Endothelial cell of umbilical vein (primary cell): ENCODE data around the gene RUSF1. TPM values are rescaled to one million over a fixed set of nuclear protein-coding genes. Genes with fewer than 3 reads are reported as not detected.

ENCODE experiments used
- BruUV-seq: library from RNA; stranded (reverse); fragments of 400-500 nt; replicated peaks from 2 replicates; lab custom pipeline; 2021; lab: Mats Ljungman, UMichigan
- CTCF ChIA-PET: fragments of 300-600, 350-600 bp; sonication (Branson Sonifier 250); formaldehyde crosslinking; loops from one replicate; lab custom pipeline; 2021; ENCODE audit warnings: antibody characterized with exemption, inconsistent platforms; lab: Charles Lee
- POLR2A ChIA-PET: fragments of 300-600, 350-600 bp; sonication (Branson Sonifier 250); formaldehyde crosslinking; loops from one replicate; lab custom pipeline; 2021; ENCODE audit warnings: antibody characterized with exemption, inconsistent platforms; lab: Charles Lee
- DNase-seq: peaks from one replicate; pipeline ENCODE4 v3.0.0-alpha.2; 2011; ENCODE audit warnings: low read depth, low spot score
- FAIRE-seq: peaks from 2 replicates; lab custom pipeline; 2011; peaks lifted over from hg19 to GRCh38; lab: Jason Lieb, UNC
- H2AFZ ChIP-seq: 2 replicates; pipeline ENCODE4 v1.6.0; 2012; ENCODE audit warnings: low read depth, low read length, control low read depth, inconsistent platforms
- H3K27ac ChIP-seq: 2 replicates; pipeline ENCODE4 v1.5.1; 2011; ENCODE audit warnings: low read depth, mild to moderate bottlenecking, control low read depth, low read length, moderate library complexity; ENCODE audit not compliant: insufficient read depth
- H3K27me3 ChIP-seq, 2 experiments: 2 replicates each; pipeline versions ENCODE4 v1.6.0 to v1.6.1; 2011; ENCODE audit warnings: low read length in 2 of 2, mixed read lengths in 1 of 2; ENCODE audit not compliant: control insufficient read depth in 2 of 2, insufficient read depth in 2 of 2
- H3K36me3 ChIP-seq, 2 experiments: 2 replicates in 1 of 2; 3 replicates in 1 of 2; pipeline ENCODE4 v1.5.1; 2011; ENCODE audit warnings: low read length in 2 of 2, mild to moderate bottlenecking in 1 of 2, moderate library complexity in 1 of 2; ENCODE audit not compliant: control insufficient read depth in 2 of 2, insufficient read depth in 2 of 2; ENCODE audit errors: extremely low read depth in 1 of 2
- H3K4me1 ChIP-seq: 3 replicates; pipeline ENCODE4 v1.5.1; 2011; ENCODE audit warnings: mild to moderate bottlenecking, low read length; ENCODE audit not compliant: control insufficient read depth, insufficient read depth; ENCODE audit errors: extremely low read depth
- H3K4me2 ChIP-seq: 2 replicates; pipeline ENCODE4 v1.6.1; 2011; ENCODE audit warnings: low read length, control low read depth, mixed read lengths; ENCODE audit not compliant: insufficient read depth
- H3K4me3 ChIP-seq, 3 experiments: fragments of 200-600 bp in 1 of 3; sonication (generic), shearing (Covaris generic) in 1 of 3; replicated peaks in 1 of 3; 2 replicates each; pipeline ENCODE4 v1.5.1; 2011 to 2016; ENCODE audit warnings: control low read depth in 3 of 3, low read length in 3 of 3, mild to moderate bottlenecking in 2 of 3, inconsistent platforms in 1 of 3, low read depth in 1 of 3, moderate library complexity in 1 of 3; ENCODE audit not compliant: insufficient read depth in 1 of 3
- H3K79me2 ChIP-seq: 2 replicates; pipeline ENCODE4 v1.6.0; 2012; ENCODE audit warnings: low read length, inconsistent platforms; ENCODE audit not compliant: control insufficient read depth, insufficient read depth
- H3K9ac ChIP-seq: replicated peaks from 2 replicates; pipeline ENCODE3; 2011; ENCODE audit warnings: low read length, control low read depth; ENCODE audit not compliant: insufficient read depth; ENCODE audit errors: extremely low read depth
- H3K9me1 ChIP-seq: replicated peaks from 3 replicates; pipeline ENCODE4 v1.6.0; 2011; ENCODE audit warnings: mild to moderate bottlenecking, low read length; ENCODE audit not compliant: control insufficient read depth, insufficient read depth; ENCODE audit errors: extremely low read depth
- H3K9me3 ChIP-seq: replicated peaks from 2 replicates; pipeline ENCODE4 v1.5.1; 2012; ENCODE audit warnings: low read length, inconsistent platforms; ENCODE audit not compliant: control insufficient read depth, insufficient read depth
- H4K20me1 ChIP-seq: replicated peaks from 2 replicates; pipeline ENCODE3; 2011; ENCODE audit warnings: mild to moderate bottlenecking, low read length; ENCODE audit not compliant: control insufficient read depth, insufficient read depth; ENCODE audit errors: extremely low read depth
- EZH2 ChIP-seq: IDR thresholded peaks from 2 replicates; pipeline ENCODE4 v1.6.1; 2012; ENCODE audit warnings: borderline replicate concordance, low read depth, mild to moderate bottlenecking, moderate library complexity, low read length, inconsistent platforms; ENCODE audit not compliant: severe bottlenecking
- JUN ChIP-seq: IDR thresholded peaks from 2 replicates; pipeline ENCODE4 v1.6.1; 2011; ENCODE audit warnings: borderline replicate concordance, low read depth; ENCODE audit not compliant: insufficient read length, insufficient read depth
- MAX ChIP-seq: IDR thresholded peaks from 2 replicates; pipeline ENCODE4 v1.6.1; 2011; ENCODE audit not compliant: insufficient read depth, insufficient read length
- MYC ChIP-seq: IDR thresholded peaks from one replicate; pipeline ENCODE4 v1.6.1; 2011; ENCODE audit warnings: mild to moderate bottlenecking, low read depth, low read length
- POLR2A ChIP-seq: IDR thresholded peaks from 2 replicates; pipeline ENCODE4 v1.6.1; 2012; ENCODE audit warnings: low read depth, mild to moderate bottlenecking, control low read depth, low read length
- dilution Hi-C: fragments of 300-500 bp; cut with MboI; formaldehyde crosslinking; loops from one replicate; pipeline ENCODE4 v1.15.0; 2019; ENCODE audit warnings: low sequenced_read_pairs; ENCODE audit not compliant: extremely low pct_ligation_motif_present
- intact Hi-C: fragments of 100-400 bp; cut with micrococcal nuclease; formaldehyde crosslinking; loops from one replicate; pipeline ENCODE4 v1.10.0; 2022
- polyA plus RNA-seq, 4 experiments: library from polyadenylated mRNA; depleted of rRNA in 3 of 4; stranded (reverse) in 3 of 4; unstranded in 1 of 4; fragments of >200 nt; gene quantifications; 2 replicates each; pipeline versions ENCODE4 v1.2.1 to v1.2.3, GENCODE V29; 2011 to 2012; ENCODE audit warnings: missing spikeins in 1 of 4
- total RNA-seq: library from RNA; stranded (reverse); gene quantifications from 2 replicates; pipeline ENCODE4 v1.2.3, GENCODE V29; 2021
- TF ChIP-seq, protein P1 (sequence below), 2 donors: IDR thresholded peaks; 1 replicate in 1 of 2; 2 replicates in 1 of 2; pipeline ENCODE4 v1.5.1; 2011; ENCODE audit warnings: low read length in 2 of 2, mild to moderate bottlenecking in 2 of 2, moderate library complexity in 2 of 2, control low read depth in 1 of 2, inconsistent platforms in 1 of 2, low read depth in 1 of 2; ENCODE audit not compliant: insufficient read depth in 1 of 2; ENCODE audit errors: extremely low read depth in 1 of 2

Gene RUSF1
- total and polyA plus RNA-seq, 2 donors (not counting 3 experiments of a cell fraction or from before 2014, with no cell fraction given) = 36.4 to 40.3 TPM

GRCh38 chr16:31471241-31471874 is 36.8 kb downstream of the RUSF1 start:
- Histone ChIP-seq H3K9ac (peak overlapping the region; percentile 89), H3K27me3 (no peaks in the 10 kb centered on the region), H3K79me2 (peaks cover 31% of the 10 kb centered on the region), H3K4me2 (peak overlapping the region; percentile 93), H4K20me1 (no peaks in the 10 kb centered on the region), H3K9me3 (no peaks in the 10 kb centered on the region), H3K27ac (peak overlapping the region; percentile 59), H3K4me3 (peak overlapping the region; percentile 34 to 82 (median 56)), H3K9me1 (no peaks in the 10 kb centered on the region), H3K36me3 (peaks cover 13 to 20% of the 10 kb centered on the region in 2 experiments), H2AFZ (peak overlapping the region; percentile 75), H3K4me1 (peaks cover 14% of the 10 kb centered on the region)
- intact Hi-C loops = loop anchor here (5.0 kb wide), 2 partner anchors 241 to 396 kb away; a partner anchor contains a TSS
- TSS peak; percentile 86 for BruUV-seq
- FAIRE-seq (peak; percentile 60), DNase-seq (no peak)
- ChIA-PET POLR2A (interaction anchor here (0.8 to 1.5 kb wide), 3 partner anchors 12 to 291 kb away, joined by 3 to 6 read pairs (median 3); partner anchors contain the start of gene ARMC5), CTCF (interaction anchor here (3.5 kb wide), 1 partner anchor 12 kb away, joined by 53 read pairs; the partner anchor contains the start of gene ARMC5)
- no peak for TF ChIP-seq EZH2
- no peak for TF ChIP-seq POLR2A
- no peak for TF ChIP-seq MYC
- no peak for TF ChIP-seq JUN
- TF ChIP-seq MAX = no peak
- TF ChIP-seq, protein P1, sequence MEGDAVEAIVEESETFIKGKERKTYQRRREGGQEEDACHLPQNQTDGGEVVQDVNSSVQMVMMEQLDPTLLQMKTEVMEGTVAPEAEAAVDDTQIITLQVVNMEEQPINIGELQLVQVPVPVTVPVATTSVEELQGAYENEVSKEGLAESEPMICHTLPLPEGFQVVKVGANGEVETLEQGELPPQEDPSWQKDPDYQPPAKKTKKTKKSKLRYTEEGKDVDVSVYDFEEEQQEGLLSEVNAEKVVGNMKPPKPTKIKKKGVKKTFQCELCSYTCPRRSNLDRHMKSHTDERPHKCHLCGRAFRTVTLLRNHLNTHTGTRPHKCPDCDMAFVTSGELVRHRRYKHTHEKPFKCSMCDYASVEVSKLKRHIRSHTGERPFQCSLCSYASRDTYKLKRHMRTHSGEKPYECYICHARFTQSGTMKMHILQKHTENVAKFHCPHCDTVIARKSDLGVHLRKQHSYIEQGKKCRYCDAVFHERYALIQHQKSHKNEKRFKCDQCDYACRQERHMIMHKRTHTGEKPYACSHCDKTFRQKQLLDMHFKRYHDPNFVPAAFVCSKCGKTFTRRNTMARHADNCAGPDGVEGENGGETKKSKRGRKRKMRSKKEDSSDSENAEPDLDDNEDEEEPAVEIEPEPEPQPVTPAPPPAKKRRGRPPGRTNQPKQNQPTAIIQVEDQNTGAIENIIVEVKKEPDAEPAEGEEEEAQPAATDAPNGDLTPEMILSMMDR (IDR thresholded peaks at IDR 0.05; ENCODE audit: extremely low read depth in 1 of 2, insufficient read depth in 1 of 2, low read depth in 1 of 2, low read length in 2 of 2) = no peak
- dilution Hi-C loops = no loop called here
